Coronary artery (tissue), 2 donors: ENCODE data around the gene DOCK4.

Experiments used
- DNase-seq: peaks from one replicate; pipeline ENCODE4 v3.0.0-alpha.2; 2017; ENCODE audit warnings: low spot score
- H3K27ac ChIP-seq, 2 donors: fragments of 200-600 bp; sonication (generic); one replicate each; pipeline ENCODE4 v1.5.1; 2016 to 2019
- H3K4me3 ChIP-seq: fragments of 200-600 bp; sonication (generic); 2 replicates; pipeline ENCODE4 v1.5.1; 2016; ENCODE audit warnings: mild to moderate bottlenecking, moderate library complexity
- TF ChIP-seq, protein P1 (sequence below): fragments of 200-600 bp; sonication (generic); IDR thresholded peaks from one replicate; pipeline ENCODE4 v1.5.1; 2019; ENCODE audit warnings: antibody characterized with exemption

Gene DOCK4

GRCh38 chr7:111820121-111820520 is 386.1 kb downstream of the DOCK4 start:
- TF ChIP-seq, protein P1, sequence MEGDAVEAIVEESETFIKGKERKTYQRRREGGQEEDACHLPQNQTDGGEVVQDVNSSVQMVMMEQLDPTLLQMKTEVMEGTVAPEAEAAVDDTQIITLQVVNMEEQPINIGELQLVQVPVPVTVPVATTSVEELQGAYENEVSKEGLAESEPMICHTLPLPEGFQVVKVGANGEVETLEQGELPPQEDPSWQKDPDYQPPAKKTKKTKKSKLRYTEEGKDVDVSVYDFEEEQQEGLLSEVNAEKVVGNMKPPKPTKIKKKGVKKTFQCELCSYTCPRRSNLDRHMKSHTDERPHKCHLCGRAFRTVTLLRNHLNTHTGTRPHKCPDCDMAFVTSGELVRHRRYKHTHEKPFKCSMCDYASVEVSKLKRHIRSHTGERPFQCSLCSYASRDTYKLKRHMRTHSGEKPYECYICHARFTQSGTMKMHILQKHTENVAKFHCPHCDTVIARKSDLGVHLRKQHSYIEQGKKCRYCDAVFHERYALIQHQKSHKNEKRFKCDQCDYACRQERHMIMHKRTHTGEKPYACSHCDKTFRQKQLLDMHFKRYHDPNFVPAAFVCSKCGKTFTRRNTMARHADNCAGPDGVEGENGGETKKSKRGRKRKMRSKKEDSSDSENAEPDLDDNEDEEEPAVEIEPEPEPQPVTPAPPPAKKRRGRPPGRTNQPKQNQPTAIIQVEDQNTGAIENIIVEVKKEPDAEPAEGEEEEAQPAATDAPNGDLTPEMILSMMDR: no peak
- DNase-seq: no peak
- H3K4me3 ChIP-seq: no peak overlapping the region
- H3K27ac ChIP-seq: no peak overlapping the region

DNA sequence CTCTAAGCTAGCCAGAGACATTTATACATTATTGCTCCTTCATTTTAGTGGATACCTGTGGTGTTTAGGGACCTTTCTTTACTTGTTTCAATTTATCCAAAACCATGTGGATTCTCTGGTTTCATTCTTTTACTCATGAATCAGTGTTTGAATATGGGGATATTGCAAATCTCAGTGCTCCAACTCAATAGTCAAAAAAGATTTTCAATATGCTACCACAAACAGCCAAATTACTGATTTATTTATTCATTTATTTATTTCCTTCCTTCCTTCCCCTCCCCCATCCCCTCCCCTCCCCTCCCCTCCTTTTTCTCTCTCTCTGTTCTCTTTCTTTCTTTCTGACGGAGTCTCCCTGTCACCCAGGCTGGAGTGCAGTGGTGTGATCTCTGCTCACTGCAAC is 390.8 kb downstream of the DOCK4 start:
- Histone ChIP-seq H3K27ac (no peak overlapping the region), H3K4me3 (no peak overlapping the region)
- DNase-seq: no peak
- TF ChIP-seq, protein P1: no peak

GRCh38 chr7:111813306-111813705 is 392.9 kb downstream of the DOCK4 start:
- TF ChIP-seq, protein P1: no peak
- no peak overlapping the region for H3K4me3 ChIP-seq
- DNase-seq: no peak
- no peak overlapping the region for H3K27ac ChIP-seq

GRCh38 chr7:111806232-111806631 is 400.0 kb downstream of the DOCK4 start:
- Histone ChIP-seq H3K4me3 (no peak overlapping the region), H3K27ac (no peak overlapping the region)
- no peak for DNase-seq
- TF ChIP-seq, protein P1: no peak

DNA sequence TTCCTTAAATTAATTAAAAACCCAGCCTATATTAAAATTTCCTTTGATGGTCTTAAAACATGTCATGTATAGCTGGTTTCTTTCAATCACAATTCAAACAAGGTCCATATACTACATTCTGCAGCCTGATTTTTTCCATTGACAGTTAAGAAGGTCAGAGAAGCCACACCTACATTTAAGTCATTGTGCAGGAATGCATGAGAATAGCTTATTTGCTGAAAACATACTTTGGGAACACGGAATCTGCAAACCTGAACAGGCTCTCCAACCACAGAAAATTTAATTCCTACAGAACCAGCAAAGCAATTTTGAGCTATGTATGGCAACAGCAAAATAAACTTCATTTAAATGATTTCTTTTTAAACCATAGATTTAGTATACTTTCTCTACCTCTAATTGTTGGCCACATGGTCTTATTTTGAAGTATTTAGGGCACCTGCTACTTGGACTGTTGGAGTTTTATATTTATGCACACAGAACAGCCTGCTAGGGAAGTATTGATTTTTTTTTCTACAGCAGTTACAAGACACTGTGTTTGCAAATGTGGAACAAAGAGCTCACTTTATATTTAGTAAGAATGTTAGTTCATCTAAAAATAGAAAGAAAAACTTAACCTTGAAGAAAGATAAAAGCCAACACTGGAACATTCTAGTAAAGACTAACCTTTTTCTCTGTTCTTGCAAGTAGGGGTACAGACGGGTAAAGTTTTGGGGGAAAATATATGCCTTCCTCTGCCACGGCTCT is 403.0 kb downstream of the DOCK4 start:
- H3K27ac ChIP-seq: no peak overlapping the region
- no peak for DNase-seq
- TF ChIP-seq, protein P1: no peak
- no peak overlapping the region for H3K4me3 ChIP-seq

GRCh38 chr7:111802194-111802772 is 403.9 kb downstream of the DOCK4 start:
- Histone ChIP-seq H3K27ac (no peak overlapping the region), H3K4me3 (no peak overlapping the region)
- TF ChIP-seq, protein P1: no peak
- no peak for DNase-seq

GRCh38 chr7:111801277-111801676 is 404.9 kb downstream of the DOCK4 start:
- Histone ChIP-seq H3K27ac (no peak overlapping the region), H3K4me3 (no peak overlapping the region)
- no peak for DNase-seq
- TF ChIP-seq, protein P1: no peak
